ENCODE results near the gene C1orf210. TPM values are rescaled to one million over a fixed set of nuclear protein-coding genes. Genes with fewer than 3 reads are reported as not detected.

Gene C1orf210
- total and polyA plus RNA-seq, 2 of the 4 experiments (the other 2 are of a cell fraction) = not detected

- no peak for TF ChIP-seq USF2 (IDR thresholded peaks at IDR 0.05; ENCODE audit: low read depth, low read length)
Observed at GRCh38 chr1:43312663-43313515, 27.5 kb upstream of the C1orf210 start (continued).

- Histone ChIP-seq H3K36me3 (ENCODE audit: control insufficient read depth, insufficient read depth, low read length) (no peaks in the 10 kb centered on the region), H3K4me1 (ENCODE audit: control insufficient read depth, insufficient read depth, low read length) (no peaks in the 10 kb centered on the region), H4K5ac (ENCODE audit: low read depth, low read length) (no peak overlapping the region), H3K79me1 (ENCODE audit: low read depth in 1 of 2, low read length in 2 of 2) (no peaks in the 10 kb centered on the region), H3K56ac (ENCODE audit: extremely low read depth, insufficient read depth, low read length) (no peak overlapping the region), H3K27ac (ENCODE audit: insufficient read depth, low read length) (no peak overlapping the region), H2BK15ac (ENCODE audit: low read depth, low read length) (no peak overlapping the region), H2AK5ac (ENCODE audit: low read depth, low read length) (no peak overlapping the region), H2AK9ac (replicated peaks; ENCODE audit: low read depth, low read length, poor library complexity) (no peak overlapping the region), H2BK120ac (ENCODE audit: low read depth, low read length) (no peak overlapping the region), H3K4ac (ENCODE audit: low read depth, low read length) (no peak overlapping the region), H2AFZ (replicated peaks; ENCODE audit: low read length, poor library complexity) (no peak overlapping the region), H4K91ac (ENCODE audit: insufficient read depth, low read depth, low read length) (no peak overlapping the region), H3K9me3 (ENCODE audit: control insufficient read depth, insufficient read depth, low read length) (no peaks in the 10 kb centered on the region), H2BK5ac (ENCODE audit: low read depth, low read length, poor library complexity, severe bottlenecking) (no peak overlapping the region), H3K23ac (ENCODE audit: low read depth, low read length) (no peak overlapping the region), H3K4me3 (ENCODE audit: insufficient read depth, low read depth, low read length) (no peak overlapping the region), H3K9ac (ENCODE audit: low read depth, low read length) (no peak overlapping the region), H2BK20ac (ENCODE audit: low read depth, low read length) (no peak overlapping the region), H4K8ac (ENCODE audit: low read depth in 2 of 2, low read length in 2 of 2) (no peak overlapping the region), H3K27me3 (ENCODE audit: control insufficient read depth, insufficient read depth, low read length) (peaks cover 2% of the 10 kb centered on the region; the same call in 1 of the 2 replicates), H3K14ac (replicated peaks; ENCODE audit: low read depth, low read length) (no peak overlapping the region), H3K4me2 (ENCODE audit: low read depth, low read length) (no peak overlapping the region), H3K9me1 (ENCODE audit: insufficient read depth, low read length) (0 out of 2 replicates have a peak, but pooled peaks cover 3% of the 10 kb centered on the region), H3K18ac (ENCODE audit: low read depth, low read length) (no peak overlapping the region), H4K20me1 (ENCODE audit: insufficient read depth, low read length) (no peaks in the 10 kb centered on the region; the same call in 1 of the 2 replicates)
- intact Hi-C loops (cut with micrococcal nuclease) = no loop called here
- no peak for TF ChIP-seq ELK1 (IDR thresholded peaks at IDR 0.05; ENCODE audit: borderline replicate concordance, low read depth, low read length)
- TF ChIP-seq SMC3 (IDR thresholded peaks at IDR 0.05; ENCODE audit: low read depth, low read length) = no peak
- TF ChIP-seq CEBPB (IDR thresholded peaks at IDR 0.05; ENCODE audit: low read depth, low read length) = no peak
- TF ChIP-seq CHD1 (IDR thresholded peaks at IDR 0.05; ENCODE audit: low read depth, low read length) = no peak
- POLR2A ChIA-PET (ENCODE audit: unreplicated experiment) = no interaction called here
- CTCF ChIA-PET = no interaction called here
- in situ Hi-C loops (cut with MboI; ENCODE audit: low sequenced_read_pairs) = no loop called here
- no peak for DNase-seq
- dilution Hi-C loops (cut with HindIII; ENCODE audit: low sequenced_read_pairs, unreplicated experiment) = no loop called here
- WGBS, 2 experiments (ENCODE audit: extremely low coverage in 2 of 2, insufficient read length in 1 of 2) = 96% methylated on average over 5 of the region's 19 CpGs; no CpG with 5 or more reads in 1 of the 2 experiments
- ATAC-seq (ENCODE audit: low read depth) = no peak
- BruUV-seq (replicated peaks) = no TSS peak
Observed at GRCh38 chr1:43312212-43312623, 26.8 kb upstream of the C1orf210 start.
